ENCODE measurements around the gene PDE6C. TPM values are rescaled to one million over a fixed set of nuclear protein-coding genes. Genes with fewer than 3 reads are reported as not detected.

Gene PDE6C
- polyA plus RNA-seq, 1 experiment: not detected

DNA sequence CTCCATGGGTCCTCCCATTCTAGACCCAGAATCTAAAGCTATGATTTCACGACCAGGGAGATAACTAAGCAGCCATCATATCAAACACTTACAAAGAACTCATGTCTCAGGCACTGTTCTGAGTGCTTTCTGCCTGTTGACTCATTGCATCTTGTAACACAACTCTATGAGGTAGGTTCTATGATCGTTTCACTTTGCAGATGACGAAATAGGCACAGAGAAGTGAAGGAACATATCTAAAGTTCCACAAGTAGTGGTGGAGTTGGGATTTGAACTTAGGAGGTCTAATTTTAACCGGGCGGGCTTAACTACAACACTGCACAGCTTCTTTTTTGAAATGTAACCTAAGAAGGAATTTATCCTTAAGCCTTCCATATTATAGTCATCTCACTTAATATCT lies 14.2 kb upstream of the PDE6C start:
- H3K4me3 ChIP-seq (ENCODE audit: low read depth, low read length): no peak overlapping the region
- H3K27me3 ChIP-seq (ENCODE audit: control insufficient read depth, insufficient read depth, low read length): peaks cover 16% of the 10 kb centered on the region
- no peak for DNase-seq (ENCODE audit: low read depth)
- ChIA-PET POLR2A (no interaction called here), CTCF (no interaction called here)
- no peaks in the 10 kb centered on the region for H3K36me3 ChIP-seq (ENCODE audit: control insufficient read depth, insufficient read depth, low read length)
- TF ChIP-seq, protein P1, sequence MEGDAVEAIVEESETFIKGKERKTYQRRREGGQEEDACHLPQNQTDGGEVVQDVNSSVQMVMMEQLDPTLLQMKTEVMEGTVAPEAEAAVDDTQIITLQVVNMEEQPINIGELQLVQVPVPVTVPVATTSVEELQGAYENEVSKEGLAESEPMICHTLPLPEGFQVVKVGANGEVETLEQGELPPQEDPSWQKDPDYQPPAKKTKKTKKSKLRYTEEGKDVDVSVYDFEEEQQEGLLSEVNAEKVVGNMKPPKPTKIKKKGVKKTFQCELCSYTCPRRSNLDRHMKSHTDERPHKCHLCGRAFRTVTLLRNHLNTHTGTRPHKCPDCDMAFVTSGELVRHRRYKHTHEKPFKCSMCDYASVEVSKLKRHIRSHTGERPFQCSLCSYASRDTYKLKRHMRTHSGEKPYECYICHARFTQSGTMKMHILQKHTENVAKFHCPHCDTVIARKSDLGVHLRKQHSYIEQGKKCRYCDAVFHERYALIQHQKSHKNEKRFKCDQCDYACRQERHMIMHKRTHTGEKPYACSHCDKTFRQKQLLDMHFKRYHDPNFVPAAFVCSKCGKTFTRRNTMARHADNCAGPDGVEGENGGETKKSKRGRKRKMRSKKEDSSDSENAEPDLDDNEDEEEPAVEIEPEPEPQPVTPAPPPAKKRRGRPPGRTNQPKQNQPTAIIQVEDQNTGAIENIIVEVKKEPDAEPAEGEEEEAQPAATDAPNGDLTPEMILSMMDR (IDR thresholded peaks at IDR 0.05; ENCODE audit: insufficient read depth, low read depth, low read length): no peak

DNA sequence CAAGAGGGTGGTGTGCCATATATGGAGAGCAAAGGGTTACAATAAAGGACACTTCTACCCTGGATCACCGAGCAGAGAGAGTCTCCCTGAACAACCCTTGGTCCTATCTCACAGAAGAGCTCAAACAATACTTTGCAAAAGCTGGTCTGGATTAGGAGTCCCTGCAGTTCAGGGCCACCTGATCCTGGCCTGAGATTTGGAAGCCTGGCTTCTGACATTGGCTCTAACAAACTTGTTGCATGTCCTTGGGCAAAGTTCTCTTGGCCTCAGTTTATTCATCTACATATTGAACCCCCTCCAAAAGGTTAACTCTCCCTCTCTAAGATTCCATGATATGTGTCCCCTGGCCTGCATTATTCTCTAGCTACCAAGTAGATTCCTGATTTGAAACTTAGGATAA lies 13.0 kb upstream of the PDE6C start:
- POLR2A ChIA-PET: no interaction called here
- H3K27me3 ChIP-seq (ENCODE audit: control insufficient read depth, insufficient read depth, low read length): peaks cover 17% of the 10 kb centered on the region
- DNase-seq (ENCODE audit: low read depth): no peak
- TF ChIP-seq, protein P1 (IDR thresholded peaks at IDR 0.05; ENCODE audit: insufficient read depth, low read depth, low read length): no peak
- CTCF ChIA-PET: no interaction called here
- no peak overlapping the region for H3K4me3 ChIP-seq (ENCODE audit: low read depth, low read length)
- H3K36me3 ChIP-seq (ENCODE audit: control insufficient read depth, insufficient read depth, low read length): no peaks in the 10 kb centered on the region

DNA sequence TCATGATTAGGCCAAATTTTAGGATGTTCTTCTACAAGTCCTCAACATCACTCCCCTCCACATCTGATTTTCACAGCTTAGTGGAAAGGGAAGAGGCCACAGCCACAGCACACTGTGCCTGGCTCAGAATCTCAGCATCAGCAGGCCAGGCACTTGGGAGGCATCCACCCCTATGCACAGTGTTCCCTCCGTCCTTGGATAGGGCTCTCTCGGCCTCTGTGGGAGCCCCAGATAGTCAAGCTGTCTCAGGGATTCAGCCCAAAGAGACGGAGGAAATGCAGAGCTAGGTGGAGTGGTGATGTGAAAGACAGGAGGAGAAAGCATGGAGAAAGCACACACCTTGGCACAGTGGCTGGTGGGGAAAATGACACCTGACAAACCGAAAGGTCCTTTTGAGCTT lies 12.6 kb upstream of the PDE6C start:
- ChIA-PET CTCF (no interaction called here), POLR2A (no interaction called here)
- H3K4me3 ChIP-seq (ENCODE audit: low read depth, low read length): no peak overlapping the region
- no peak for DNase-seq (ENCODE audit: low read depth)
- peaks cover 17% of the 10 kb centered on the region for H3K27me3 ChIP-seq (ENCODE audit: control insufficient read depth, insufficient read depth, low read length)
- no peaks in the 10 kb centered on the region for H3K36me3 ChIP-seq (ENCODE audit: control insufficient read depth, insufficient read depth, low read length)
- TF ChIP-seq, protein P1 (IDR thresholded peaks at IDR 0.05; ENCODE audit: insufficient read depth, low read depth, low read length): no peak

DNA sequence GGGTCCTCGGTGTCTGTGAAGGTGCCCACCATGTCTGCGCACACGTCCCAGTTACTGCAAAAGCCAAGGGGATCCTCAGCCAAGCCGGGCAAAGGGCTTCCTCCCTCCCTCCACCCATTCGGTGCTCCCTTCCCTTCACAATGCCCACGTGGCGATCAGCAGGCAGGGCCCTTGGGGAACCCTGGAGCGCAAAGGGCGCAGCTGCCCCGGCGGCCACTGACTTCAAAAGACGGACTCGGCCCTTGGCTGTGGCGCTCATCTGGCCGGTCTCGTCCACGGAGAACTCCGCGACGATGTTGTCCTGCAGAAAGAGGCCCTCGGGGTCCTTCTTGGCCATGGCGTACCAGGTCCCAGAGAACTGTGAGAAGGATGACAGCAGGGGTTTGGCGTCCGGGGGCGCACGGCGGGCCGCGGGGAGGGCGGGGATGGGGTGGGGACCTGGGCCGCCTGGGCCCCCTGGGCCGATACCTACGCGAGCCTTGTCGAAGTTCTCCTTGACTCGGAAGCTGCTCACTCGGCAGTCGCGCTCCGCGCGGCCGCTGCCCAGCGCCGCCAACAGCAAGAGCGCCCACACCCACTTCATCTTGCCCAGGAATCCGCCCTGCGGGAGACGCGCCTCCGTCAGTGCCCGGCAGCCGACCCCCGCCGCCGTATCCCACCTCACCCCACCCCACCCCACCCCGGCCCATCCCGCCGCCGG lies 11.7 kb upstream of the PDE6C start:
- CTCF ChIA-PET: no interaction called here
- TF ChIP-seq, protein P1 (IDR thresholded peaks at IDR 0.05; ENCODE audit: insufficient read depth, low read depth, low read length): no peak
- Histone ChIP-seq H3K4me3 (ENCODE audit: low read depth, low read length) (peak overlapping the region; percentile 13; the same call in 1 of the 2 replicates), H3K27me3 (ENCODE audit: control insufficient read depth, insufficient read depth, low read length) (peaks cover 15% of the 10 kb centered on the region), H3K36me3 (ENCODE audit: control insufficient read depth, insufficient read depth, low read length) (no peaks in the 10 kb centered on the region)
- DNase-seq (ENCODE audit: low read depth): no peak
- POLR2A ChIA-PET: no interaction called here

DNA sequence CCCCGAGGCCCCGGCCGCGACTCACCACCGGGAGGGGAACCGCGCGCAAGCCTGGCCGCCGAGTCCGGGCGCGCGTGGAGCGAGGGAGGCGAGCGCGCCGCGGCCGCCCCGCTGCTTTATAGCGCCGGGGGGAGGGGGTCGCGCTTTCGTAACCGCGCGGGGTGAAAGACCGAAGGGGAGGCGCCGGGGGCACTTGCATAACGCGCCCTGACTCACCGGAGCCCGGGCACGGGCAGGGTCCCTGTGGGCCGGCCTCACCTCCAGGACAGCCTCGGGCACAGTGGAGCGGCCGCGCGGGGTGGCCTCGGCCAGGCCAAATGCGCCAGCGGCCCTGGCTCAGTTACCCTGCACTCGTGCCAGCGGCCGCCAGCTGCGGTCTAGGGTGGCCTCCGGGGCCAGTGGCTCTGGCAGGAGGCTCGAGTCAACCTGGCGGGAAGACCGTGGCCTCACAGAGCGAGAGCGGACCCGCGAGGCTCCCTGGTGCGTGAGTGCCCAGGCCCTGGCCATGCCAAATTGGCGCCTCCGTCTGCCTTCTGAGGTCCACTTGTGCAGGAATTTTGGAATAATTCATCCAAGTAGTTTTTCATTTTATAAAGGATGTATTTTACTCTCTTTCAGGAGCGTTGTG lies 11.1 kb upstream of the PDE6C start, which contains the start of gene RBP4:
TSS of gene RBP4 (minus strand) at position 90 of the 628 bp plus-strand sequence. CDS start 207 bp downstream, outside the sequence.
- Histone ChIP-seq H3K4me3 (ENCODE audit: low read depth, low read length) (peak within 1 kb of the TSS; percentile 13; the same call in 1 of the 2 replicates), H3K36me3 (ENCODE audit: control insufficient read depth, insufficient read depth, low read length) (no peaks in the 10 kb centered on the region), H3K27me3 (ENCODE audit: control insufficient read depth, insufficient read depth, low read length) (peaks cover 14% of the 10 kb centered on the region)
- DNase-seq (ENCODE audit: low read depth): no peak
- TF ChIP-seq, protein P1 (IDR thresholded peaks at IDR 0.05; ENCODE audit: insufficient read depth, low read depth, low read length): no peak
- CTCF ChIA-PET: no interaction called here
- POLR2A ChIA-PET: no interaction called here

Data from BJ (cell line).